GM19025 (cell line): ENCODE measurements around the gene MACO1.

Experiments used
- ATAC-seq: cut with Tn5 transposase; IDR thresholded peaks from one replicate; pipeline ENCODE4 v1.9.1; 2021; ENCODE audit warnings: mild to moderate bottlenecking, low read depth, moderate library complexity; ENCODE audit not compliant: unreplicated experiment

The MACO1 gene

DNA sequence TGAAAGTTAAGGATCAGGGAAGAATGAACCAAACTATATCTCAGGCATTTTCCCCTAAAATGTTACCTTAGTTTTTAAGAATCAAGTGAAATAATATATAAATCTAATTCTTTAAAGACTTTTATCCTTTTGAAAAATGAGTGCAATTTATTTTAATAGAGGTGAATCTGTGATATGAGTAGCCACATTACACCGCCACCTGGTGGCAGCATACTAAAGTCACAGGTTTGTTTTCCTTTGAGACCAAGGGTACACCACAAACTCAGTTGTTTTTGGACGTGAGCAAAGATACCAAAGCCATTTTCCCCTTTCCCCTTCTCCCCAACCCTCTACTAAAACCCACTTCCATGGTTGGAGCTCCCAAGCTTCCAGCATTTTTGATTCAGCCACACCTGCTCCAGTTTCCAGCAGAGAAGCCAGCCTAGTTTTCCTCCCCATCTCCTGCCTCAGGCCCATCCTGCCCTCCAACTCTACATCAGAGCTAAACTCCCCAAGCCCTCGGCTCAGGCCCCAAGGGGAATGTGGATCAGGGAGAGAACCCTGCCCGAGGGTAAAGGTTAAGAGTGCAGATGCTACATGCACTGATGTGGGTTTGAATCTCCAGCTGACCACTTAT lies 89.9 kb downstream of the MACO1 start:
- no peak for ATAC-seq

DNA sequence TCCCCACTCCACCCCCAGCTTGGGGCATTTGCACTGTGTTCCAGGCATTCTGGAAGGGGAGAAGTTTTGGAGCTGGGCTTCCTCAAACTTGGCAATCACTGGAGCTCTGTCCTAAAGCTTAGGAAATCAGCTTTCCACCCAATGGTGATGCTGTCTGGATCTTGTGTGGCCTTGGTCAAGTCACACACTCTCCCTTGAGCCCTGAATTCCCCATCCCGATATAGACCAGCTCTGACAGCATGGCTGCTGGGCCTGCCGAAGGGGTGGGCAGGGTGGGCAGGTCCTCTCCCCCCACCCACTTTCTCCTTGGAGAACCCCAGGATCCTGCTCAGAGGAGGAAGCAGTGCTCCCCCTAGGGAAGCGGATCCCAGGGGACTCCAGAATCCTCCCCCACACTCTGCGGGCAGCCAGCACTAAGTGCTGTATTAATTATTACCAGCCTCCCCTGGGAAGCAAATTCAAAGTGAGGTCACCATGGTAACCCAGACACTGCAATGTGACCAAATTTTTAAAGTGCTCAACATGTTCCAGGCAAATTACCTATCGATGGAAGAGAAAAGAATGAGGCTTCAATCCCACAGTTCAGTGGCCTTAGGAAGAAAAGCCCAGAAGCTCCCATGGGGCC lies 91.4 kb downstream of the MACO1 start:
- no peak for ATAC-seq

DNA sequence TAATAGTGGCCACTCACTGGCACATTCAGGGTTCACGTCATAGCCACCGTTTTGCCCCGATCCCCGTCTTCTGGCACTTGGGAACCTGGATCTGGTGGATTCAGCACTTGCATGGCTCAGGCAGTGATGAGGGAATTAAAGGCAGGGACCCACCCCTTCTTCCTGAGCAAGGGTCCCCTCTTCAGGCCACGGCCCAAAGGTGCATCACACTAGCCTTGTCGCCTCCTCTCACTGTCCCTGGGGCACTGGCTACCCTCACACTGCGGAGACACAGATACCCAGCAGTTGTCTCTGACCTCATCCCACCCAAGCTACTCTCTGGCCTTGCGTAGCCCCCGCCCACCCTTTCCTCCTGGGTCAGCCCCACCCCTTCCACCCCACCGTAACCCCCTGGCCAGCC lies 92.8 kb downstream of the MACO1 start:
- no peak for ATAC-seq

DNA sequence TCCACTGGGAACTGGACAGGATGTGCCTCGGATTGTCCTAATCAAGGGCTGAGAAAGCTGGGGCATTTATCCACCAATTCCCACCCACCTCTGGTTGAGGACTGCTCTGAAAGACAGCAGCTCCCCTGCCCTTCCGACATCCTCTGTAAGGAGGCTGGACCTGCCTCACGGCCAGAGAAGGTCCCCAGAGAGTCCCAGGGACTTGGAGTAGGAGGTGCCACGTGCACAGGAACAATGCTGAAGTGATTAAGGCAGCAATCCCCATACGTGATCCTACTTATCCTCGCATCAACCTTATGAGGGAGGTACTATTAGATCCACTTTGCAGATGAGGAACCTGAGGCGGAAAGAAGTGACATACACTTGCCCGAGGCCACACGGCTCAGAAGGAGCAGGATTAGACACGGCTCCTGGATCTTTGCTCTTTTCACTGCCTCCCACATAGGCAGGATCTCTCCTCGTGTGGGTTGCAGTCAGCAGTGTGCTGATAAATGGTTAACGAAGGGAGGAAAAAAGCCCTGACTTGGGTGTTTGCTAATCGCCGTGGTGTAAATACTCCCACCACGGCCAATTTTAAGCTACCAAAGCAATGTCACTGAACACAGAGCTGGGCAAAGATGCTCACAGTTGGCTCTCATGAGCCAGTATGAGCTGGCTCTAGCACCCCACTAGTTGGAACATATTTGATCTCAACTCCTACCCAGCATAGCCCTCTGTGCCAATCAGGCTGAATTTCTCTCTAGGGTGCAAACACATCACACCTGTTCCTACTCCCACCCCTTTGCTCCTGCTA lies 94.1 kb downstream of the MACO1 start:
- ATAC-seq = no peak

DNA sequence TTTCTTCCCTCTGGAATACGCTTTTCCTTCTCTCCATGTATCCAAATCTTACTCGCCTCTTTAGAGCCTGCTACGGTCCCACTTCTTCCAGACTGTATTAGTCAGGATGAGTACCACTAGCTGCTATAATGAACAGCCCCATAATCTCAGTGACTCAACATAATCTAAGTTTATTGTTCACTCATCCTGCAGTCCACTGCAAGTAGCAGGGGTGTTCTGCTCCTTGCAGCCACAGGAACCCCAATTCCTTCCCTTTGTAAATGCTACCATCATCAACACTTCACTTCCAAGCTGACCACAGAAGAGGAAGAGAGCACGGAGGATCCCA lies 94.6 kb downstream of the MACO1 start:
- ATAC-seq = no peak

DNA sequence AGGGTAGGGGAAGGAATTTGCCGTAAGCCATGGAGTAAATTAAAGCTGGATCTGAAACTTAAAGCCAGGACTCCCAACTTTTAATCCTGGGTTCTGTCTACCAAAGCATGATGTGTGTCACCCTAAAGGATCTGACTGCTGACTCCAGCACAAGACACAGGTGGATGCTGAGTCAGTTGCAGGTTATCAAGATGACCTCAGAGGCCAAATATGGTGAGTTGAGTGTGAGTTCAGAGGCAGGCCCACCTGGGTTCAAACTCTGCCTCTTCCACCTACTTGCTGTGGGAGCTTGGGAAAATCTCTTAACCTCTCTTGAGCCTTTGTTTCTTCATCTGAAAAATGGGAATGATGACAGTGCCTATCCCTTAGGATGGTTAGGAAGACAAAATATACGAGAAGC lies 96.1 kb downstream of the MACO1 start:
- no peak for ATAC-seq

DNA sequence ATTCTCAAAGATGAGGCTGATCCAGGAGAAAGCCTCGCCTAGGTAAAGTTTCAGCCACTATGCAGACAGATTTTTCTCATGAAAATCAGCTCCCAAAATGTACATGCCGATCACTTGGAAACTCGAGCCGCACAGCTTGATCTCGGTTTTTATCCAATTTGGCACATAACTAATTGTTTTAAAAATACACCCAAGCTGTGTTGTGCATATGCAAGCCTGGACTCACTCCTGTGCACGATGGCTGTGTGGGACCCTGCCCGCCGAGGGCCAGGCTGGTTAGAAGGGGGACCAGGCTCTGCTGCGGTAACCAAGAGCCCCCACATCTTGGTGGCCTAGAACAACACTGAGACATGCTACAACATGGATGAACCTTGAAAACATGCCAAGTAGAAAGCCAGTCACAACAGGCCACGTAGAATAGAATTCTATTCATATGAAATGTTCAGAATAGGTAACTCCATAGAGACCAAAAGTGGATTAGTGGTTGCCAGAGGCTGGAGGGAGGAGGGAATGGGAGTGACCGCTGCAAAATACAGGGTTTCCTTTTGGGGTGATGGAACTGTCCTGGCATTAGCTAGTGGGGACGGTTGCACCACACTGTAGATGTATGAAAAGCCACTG lies 96.6 kb downstream of the MACO1 start:
- no peak for ATAC-seq

DNA sequence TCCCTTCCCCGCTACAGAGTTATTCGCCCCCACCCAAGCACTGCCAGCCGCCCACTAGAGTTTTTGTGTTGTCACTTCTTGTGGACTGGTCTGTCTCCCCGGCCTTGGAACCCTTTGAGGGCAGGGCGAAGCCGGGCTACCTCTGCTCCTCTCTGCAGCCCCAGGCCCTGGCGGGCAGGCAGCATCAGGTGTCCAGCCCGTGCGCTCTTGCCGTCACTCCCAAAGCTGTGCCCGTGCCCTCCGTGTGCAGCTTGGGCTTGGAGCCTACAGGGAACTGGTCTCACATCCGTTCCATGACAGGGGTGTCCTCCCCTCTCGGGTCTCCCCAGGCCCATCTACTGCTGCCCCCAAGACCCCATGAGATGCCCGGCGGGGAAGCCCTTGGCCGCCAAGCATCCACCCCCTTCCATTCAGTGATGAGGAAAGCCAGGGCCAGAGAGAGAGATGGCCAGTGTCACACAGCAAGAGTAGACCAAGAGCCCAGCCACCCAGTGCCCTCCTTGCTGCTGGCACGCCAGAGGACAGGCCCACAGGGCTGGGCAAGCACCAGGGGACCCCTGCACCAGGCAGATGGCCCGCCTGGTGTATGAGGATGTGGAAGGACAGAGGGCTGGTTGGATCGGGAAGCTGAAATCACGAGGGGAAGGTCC lies 97.4 kb downstream of the MACO1 start:
- ATAC-seq = no peak

DNA sequence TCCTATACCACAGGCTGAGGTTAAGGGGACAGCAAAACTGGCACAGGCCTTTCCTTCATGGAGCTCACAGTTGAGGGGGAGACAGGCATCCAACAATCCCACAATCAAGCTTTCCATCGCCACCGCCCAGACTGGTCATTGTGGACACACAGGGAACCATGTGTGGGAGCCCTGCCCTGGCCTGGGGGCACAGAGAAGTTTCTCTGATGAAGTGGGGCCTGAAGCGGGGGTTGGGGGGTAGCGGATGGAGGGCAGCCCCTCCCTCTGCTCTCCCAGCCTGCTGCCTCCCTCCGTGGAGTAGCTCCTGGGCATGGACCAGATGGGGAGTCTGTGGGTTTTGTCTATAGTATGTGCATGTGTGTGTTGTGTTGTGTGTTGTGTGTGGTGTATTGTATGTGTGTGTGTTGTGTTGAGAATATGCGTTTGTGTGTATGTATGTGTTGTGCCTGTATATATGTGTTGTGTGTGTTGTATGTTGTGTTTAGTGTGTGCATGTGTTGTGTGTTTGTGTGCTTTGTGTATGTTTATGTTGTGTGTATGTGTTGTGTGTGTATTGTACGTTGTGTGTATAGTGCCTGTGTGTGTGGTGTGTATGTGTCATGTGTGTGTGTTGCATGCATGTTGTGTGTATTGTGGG lies 98.3 kb downstream of the MACO1 start:
- ATAC-seq = no peak

DNA sequence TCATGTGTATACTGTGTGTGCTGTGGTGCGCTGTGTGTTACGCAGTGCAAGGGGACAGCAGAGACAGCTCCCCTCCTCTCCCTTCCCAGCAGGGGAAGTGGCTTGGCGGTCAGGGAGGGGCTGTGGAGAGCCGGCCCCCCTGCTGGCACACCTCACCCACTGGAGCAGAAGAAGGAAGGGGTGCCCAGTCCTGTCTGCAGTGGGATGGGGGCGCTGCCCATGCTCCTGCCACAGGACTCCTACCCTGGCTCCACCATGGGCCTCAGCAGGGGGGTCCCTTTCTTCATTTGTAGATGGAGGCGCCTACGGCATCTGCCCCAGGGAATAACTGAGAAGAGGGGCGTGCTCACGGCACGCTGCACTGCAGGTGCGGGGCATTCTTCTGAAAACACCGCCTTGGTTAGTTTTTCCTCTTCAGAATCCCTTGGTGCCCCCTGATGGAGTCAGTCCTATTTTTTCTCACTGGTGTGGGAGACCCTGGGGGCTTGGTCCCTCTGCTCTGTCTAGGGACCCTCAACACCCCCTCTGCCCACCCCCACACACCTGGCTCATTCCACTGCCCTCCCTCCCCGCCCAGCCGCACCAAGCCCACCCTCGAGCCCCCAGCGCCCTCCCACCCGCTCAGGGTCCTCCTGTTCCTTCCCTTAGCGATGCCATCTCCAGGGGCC lies 99.0 kb downstream of the MACO1 start:
- no peak for ATAC-seq

DNA sequence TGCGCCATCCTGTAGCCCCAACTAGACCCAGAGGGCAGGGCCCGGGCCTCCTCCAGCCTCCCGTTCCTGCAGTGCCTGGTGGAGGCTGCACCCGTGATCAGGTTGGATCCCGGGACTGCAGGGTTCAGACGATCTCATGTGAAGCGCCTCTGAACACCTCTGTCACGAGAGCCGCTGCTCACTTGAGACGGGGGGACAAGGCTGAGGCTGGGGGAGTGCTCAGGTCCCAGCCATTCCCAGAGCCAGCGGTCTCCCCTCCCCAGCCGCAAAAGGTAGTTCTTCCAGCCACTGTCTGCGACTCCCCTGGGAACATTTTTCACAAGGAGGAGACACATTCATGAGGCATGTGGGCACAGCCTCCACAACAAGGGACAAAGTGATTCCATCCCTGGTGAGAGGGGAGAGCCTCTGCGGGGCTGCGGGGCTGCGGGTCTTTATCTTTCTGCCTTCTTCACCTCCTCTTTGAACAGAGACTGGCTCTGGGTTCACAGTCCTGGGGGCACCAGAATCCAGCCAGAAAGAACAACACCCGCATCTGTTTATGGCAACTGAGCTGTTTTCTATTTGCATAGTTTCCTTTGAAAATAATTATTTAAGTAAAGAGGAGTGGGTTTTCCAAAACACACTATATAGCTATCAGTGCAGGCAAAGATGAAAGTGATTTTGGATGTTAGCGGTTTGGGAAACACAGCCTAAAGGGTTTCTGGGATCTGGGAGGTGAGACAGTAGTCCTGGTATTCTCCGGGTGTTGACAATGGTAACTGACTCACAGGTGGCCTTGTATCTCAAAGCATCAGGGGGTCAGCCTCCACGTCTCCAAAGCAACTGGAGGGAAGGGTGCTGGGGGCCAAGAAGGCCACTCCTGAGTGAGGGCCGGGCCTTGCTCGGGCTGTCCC lies 99.7 kb downstream of the MACO1 start:
- no peak for ATAC-seq

DNA sequence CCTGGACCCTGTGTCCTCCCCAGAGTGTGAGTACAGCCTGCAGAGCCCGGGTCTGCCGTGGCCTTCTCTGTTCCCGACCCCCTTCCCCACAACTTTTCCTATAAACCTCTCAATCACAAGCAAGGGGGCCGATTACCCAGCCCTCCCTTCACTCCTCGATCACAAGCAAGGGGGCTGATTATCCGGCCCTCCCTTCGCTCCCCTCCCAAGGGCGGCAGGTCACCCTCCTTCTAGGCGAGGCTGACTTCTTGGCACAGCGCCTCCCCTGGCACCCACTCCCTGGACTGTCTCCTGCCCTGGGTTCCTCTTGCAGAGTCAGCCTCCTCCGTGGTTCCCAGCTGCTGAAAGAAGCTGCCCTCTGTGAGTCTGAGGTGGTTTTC lies 100.4 kb downstream of the MACO1 start:
- ATAC-seq = no peak

DNA sequence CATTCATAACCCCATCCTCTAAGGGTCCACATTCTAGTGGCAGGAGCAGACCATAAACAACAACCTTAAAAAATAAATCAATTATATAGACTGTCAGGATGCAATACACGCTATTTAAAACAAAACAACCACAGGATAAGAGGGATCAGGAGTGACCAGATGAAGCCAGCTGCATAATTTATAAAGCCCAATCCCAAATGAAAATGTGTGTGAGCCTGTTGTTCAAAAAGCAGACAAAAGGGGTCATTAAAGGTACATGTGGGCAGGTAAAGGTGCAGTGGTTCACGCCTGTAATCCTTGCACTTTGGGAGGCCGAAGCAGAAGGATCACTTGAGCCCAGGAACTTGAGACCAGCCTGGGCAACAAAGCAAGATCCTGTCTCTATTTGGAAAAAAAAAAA lies 102.3 kb downstream of the MACO1 start:
- no peak for ATAC-seq

DNA sequence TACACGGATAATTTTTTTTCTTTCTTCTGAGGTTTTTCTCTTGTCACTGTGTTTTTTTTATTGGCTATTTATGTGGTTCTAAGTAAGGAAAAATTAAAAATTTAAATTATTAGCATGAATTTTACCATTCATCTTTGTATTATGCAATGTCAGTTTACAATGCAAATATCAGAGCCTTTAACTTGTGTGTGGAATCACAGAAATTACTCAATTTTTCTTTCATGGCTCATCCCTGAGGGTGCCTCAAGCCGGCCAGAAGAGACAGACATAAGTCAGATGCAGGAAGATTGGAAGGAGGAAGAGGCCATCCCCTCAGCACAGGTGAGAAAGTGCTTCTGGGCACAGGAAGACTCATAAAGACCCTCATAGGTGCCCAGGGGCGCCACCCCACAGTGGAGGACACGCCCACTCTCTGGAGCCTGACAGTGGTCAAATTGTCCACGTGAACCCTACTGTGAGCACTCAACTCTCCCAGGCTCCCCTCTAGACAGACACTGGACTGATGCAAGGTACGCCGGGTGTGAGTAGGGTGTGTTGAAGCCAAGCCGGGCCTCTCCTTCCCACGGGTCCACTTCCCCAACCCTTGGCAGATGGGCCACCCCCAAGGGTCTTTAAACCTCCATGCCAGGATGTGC lies 103.2 kb downstream of the MACO1 start:
- no peak for ATAC-seq

DNA sequence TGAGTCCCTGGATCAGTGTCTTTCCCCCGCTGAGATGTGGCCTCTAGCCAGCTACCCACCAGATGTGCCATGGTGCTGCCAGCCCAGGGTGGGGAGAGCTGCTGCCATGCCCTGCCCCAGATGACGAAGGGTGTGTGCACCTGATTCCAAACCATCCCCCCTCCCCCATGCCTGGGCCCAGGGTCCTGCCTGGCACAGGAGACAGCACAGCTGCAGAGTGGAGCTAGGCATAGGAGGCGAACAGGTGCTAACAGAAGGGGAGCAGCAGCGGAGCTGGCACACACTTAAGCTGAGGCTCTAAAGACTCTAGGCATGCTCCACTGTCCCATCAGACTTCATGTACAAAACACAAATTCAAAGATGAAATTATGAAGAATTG lies 103.7 kb downstream of the MACO1 start:
- ATAC-seq = no peak

DNA sequence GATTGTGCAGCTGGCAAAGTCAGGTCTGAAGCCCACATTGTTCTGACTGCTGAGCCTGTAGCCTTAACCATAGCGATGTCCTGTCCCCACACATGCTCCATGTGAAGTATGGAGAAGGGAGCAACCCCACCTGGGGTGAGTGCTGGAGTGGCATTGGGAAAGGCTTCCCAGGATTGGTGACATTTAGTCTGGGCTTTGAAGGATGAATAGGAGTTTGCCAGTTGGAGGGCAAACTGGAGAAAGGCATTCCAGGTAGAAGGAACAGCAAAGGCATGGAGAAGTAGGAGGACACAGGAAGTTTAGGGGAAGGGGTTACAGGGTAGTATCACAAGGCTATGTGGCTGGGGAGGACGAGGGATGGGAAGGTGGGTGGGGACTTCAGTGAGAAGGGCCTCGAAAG lies 105.4 kb downstream of the MACO1 start:
- no peak for ATAC-seq

DNA sequence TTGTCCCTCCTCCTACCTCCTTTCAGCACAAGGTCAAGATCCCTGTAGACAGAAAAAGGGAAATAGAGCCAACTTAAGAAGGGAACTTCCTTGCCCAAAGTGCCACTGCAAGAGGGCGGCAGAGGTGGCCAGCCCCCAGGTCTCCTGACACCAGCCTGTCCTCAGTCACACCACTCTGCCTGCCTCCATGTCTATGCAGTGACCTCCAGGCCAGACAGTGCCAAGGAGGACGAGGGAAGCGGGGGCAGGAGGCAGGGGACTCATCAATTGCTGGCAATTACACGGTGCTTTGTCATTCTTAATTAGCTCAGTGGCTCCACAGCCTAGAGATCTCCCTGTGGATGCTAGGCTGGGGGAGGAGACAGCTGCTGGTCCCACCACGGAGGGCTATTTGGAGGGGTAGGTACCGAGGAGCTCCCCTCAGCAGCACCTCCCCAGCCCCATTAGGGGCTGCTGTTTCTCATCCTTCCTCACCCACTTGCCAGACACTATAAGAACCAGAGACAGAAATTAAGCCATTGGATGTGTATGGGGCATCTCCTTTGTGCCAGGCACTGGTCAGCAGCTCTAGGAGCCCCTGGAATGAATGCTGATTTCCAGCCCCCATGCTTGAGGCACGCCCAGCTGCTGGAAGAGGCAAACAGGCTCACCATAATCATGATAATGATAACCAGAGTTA lies 106.6 kb downstream of the MACO1 start:
- no peak for ATAC-seq

DNA sequence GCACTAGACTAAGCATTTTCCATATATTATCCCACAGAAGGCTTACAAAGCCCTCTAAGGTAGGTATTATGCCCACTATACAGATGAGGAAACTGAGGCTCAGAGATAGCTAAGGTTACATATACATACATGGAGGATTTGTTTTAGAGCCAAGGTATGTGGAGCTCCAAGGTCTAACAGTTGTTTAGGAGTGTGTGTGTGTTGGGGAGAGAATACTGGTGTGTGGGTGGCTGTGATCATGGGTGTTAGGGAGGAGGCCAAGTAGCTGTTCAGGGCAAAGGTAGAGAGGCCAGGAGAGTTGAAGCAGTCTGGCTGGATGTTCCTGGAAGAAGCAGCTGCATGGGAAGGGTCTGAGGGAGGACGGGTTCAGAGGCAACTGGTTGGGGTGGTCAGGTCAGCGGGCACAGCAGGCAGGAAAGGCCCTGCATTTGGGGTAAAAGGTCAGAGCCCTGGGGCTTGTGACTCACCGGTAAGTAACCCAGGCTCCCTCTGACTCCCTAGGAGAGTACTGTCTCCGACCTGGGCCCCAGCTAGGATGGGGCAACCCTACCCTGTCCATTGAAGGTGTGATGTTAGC lies 107.6 kb downstream of the MACO1 start:
- no peak for ATAC-seq
